Bronchial epithelial cell (primary cell): ENCODE results near the gene TIMM8B. TPM values are rescaled to one million over a fixed set of nuclear protein-coding genes. Genes with fewer than 3 reads are reported as not detected.

Source experiments
- DNase-seq: peaks from one replicate; pipeline ENCODE4 v3.0.0-alpha.2; 2010; ENCODE audit warnings: low read depth
- FAIRE-seq: peaks from 2 replicates; lab custom pipeline; 2011; peaks lifted over from hg19 to GRCh38; lab: Jason Lieb, UNC
- H3K27me3 ChIP-seq: 2 replicates; pipeline ENCODE4 v1.5.1; 2011; ENCODE audit warnings: low read length; ENCODE audit not compliant: control insufficient read depth, insufficient read depth
- H3K36me3 ChIP-seq: 2 replicates; pipeline ENCODE4 v1.5.1; 2011; ENCODE audit warnings: low read length; ENCODE audit not compliant: control insufficient read depth, insufficient read depth
- H3K4me3 ChIP-seq: 2 replicates; pipeline ENCODE4 v1.5.1; 2011; ENCODE audit warnings: mild to moderate bottlenecking, low read depth, low read length, control low read depth
- total RNA-seq: library from RNA; depleted of rRNA; stranded (reverse); fragments of >200 nt; gene quantifications from 2 replicates; pipeline ENCODE4 v1.2.1, GENCODE V29; 2014
- TF ChIP-seq, protein P1 (sequence below): IDR thresholded peaks from 2 replicates; pipeline ENCODE4 v1.5.1; 2011; ENCODE audit warnings: mild to moderate bottlenecking, moderate library complexity, low read length, control low read depth, inconsistent platforms; ENCODE audit not compliant: insufficient read depth, severe bottlenecking

The TIMM8B gene
- total RNA-seq, 1 donor from 2014 or later = 66.3 TPM

DNA sequence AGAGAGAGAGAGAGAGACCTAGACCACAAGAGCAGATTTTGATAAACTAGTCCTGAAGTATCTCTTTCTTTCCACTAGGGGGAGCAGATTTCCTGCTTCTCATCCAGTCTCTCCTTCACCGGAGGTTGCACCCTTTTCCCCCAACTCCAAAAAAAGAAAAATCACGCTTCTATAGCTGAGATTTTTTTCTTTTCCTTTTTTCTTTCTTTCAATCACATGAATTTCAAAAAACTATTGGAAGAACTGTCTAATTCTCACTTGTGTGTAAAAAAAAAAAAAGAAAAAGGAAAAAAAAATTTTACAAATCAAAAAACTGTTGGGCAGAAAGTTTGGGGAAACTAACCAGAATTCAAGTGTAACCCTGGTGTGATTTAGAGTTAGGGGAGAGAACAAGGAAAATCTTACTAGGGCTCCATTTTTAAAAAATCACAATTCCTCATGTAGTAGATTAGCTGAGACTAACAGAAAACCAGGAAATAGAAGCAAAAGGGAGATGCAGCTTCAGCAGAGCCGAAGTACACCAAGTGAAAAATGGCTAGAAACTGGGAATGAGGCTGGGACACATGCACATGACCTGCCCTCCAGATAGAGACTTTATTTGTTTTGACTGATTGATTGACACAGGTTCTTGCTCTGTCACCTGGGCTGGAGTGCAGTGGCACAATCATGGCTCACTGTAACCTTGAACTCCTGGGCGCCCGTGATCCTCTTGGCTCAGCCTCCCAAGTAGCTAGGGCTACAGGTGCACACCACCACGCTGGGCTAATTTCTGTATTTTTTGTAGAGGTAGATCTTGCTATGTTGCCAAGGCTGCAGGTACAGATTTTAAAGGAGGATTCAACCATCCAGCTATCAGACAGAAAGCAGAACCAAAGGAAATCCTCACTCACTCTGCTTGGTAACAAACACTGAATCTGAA lies 27.2 kb upstream of the TIMM8B start:
- no peaks in the 10 kb centered on the region for H3K27me3 ChIP-seq
- no peaks in the 10 kb centered on the region for H3K36me3 ChIP-seq
- DNase-seq (peak; percentile 62), FAIRE-seq (no peak)
- no peak overlapping the region for H3K4me3 ChIP-seq
- TF ChIP-seq, protein P1, sequence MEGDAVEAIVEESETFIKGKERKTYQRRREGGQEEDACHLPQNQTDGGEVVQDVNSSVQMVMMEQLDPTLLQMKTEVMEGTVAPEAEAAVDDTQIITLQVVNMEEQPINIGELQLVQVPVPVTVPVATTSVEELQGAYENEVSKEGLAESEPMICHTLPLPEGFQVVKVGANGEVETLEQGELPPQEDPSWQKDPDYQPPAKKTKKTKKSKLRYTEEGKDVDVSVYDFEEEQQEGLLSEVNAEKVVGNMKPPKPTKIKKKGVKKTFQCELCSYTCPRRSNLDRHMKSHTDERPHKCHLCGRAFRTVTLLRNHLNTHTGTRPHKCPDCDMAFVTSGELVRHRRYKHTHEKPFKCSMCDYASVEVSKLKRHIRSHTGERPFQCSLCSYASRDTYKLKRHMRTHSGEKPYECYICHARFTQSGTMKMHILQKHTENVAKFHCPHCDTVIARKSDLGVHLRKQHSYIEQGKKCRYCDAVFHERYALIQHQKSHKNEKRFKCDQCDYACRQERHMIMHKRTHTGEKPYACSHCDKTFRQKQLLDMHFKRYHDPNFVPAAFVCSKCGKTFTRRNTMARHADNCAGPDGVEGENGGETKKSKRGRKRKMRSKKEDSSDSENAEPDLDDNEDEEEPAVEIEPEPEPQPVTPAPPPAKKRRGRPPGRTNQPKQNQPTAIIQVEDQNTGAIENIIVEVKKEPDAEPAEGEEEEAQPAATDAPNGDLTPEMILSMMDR = peak; percentile 72

DNA sequence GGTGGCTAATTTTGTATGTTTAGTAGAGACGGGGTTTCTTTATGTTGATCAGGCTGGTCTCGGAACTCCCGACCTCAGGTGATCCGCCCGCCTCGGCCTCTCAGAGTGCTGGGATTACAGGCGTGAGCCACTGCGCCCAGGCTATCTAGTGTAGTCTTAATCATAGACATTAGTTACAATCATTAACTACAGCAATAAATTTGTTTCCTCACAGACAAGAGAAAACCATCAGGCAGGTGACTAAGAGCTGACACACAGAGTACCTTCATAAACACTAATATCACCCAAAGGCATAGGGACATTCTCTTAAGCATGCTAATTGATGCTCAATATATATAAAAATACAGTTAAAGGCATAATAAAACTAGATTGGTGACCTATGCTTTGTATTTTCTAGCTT lies 19.5 kb upstream of the TIMM8B start:
- TF ChIP-seq, protein P1 = no peak
- FAIRE-seq (no peak), DNase-seq (peak; percentile 42)

GRCh38 chr11:112103446-112103845 lies 16.9 kb upstream of the TIMM8B start:
- TF ChIP-seq, protein P1 = no peak

More for the DNA sequence above, 19.5 kb upstream of the TIMM8B start:
- no peaks in the 10 kb centered on the region for H3K36me3 ChIP-seq
- H3K27me3 ChIP-seq = no peaks in the 10 kb centered on the region
- no peak overlapping the region for H3K4me3 ChIP-seq

GRCh38 chr11:112100462-112100861 lies 13.9 kb upstream of the TIMM8B start:
- Histone ChIP-seq H3K36me3 (no peaks in the 10 kb centered on the region), H3K4me3 (no peak overlapping the region), H3K27me3 (no peaks in the 10 kb centered on the region)
- TF ChIP-seq, protein P1 = no peak
- FAIRE-seq (no peak), DNase-seq (no peak)

More at GRCh38 chr11:112103446-112103845, 16.9 kb upstream of the TIMM8B start:
- no peaks in the 10 kb centered on the region for H3K36me3 ChIP-seq
- FAIRE-seq = no peak
- no peak for DNase-seq
- H3K4me3 ChIP-seq = no peak overlapping the region
- no peaks in the 10 kb centered on the region for H3K27me3 ChIP-seq

DNA sequence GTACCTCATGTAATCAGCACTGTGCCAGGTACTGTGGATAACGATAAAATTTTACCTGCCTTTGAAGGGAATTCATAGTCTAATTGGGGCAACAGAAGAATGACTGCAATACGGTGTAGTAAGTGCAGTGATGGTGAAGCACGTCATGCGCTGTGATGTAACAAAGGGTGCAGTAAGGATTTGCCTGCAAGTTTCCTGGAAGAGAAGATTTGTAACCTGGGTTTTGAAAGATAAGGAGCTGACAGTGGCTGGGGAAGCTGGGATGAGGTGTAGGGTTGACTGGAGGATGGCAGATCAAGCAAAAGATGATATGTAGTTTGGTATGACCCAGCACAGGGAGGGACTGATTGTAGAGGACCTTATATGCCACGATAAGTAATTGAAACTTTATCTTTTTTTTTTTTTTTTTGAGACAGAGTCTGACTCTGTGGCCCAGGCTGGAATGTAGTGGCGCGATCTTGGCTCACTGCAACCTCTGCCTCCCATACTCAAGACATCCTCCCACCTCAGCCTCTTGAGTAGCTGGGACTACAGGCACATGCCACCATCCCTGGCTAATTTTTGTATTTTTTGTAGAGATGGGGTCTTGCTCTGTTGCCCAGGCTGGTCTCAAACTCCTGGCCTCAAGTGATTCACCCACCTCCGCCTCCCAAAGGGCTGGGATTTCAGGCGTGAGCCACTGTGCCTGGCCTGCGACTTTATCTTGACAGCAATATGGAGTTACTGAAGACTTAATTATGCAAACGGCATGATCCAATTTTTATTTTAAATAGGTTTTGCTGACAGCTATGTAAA lies 11.4 kb upstream of the TIMM8B start:
- no peak for FAIRE-seq
- TF ChIP-seq, protein P1 = no peak

More for the DNA sequence above, 11.4 kb upstream of the TIMM8B start:
- Histone ChIP-seq H3K36me3 (peaks cover 1% of the 10 kb centered on the region), H3K27me3 (no peaks in the 10 kb centered on the region), H3K4me3 (no peak overlapping the region)
- DNase-seq = no peak
